ENCODE data around the gene CACNA1F.

CACNA1F gene

GRCh38 chrX:49199906-49200771, 33.0 kb downstream of the CACNA1F start, which contains the start of gene SYP:
TSS of gene SYP (minus strand) at chrX:49200193. CDS start at chrX:49200186, 7 bp downstream.
- in situ Hi-C loops (cut with MboI; ENCODE audit: low sequenced_read_pairs) = no loop called here

GRCh38 chrX:49199315-49199595, 33.9 kb downstream of the CACNA1F start:
- in situ Hi-C loops (cut with MboI; ENCODE audit: low sequenced_read_pairs) = no loop called here

GRCh38 chrX:49198540-49199314, 34.4 kb downstream of the CACNA1F start:
- in situ Hi-C loops (cut with MboI; ENCODE audit: low sequenced_read_pairs) = no loop called here

DNA sequence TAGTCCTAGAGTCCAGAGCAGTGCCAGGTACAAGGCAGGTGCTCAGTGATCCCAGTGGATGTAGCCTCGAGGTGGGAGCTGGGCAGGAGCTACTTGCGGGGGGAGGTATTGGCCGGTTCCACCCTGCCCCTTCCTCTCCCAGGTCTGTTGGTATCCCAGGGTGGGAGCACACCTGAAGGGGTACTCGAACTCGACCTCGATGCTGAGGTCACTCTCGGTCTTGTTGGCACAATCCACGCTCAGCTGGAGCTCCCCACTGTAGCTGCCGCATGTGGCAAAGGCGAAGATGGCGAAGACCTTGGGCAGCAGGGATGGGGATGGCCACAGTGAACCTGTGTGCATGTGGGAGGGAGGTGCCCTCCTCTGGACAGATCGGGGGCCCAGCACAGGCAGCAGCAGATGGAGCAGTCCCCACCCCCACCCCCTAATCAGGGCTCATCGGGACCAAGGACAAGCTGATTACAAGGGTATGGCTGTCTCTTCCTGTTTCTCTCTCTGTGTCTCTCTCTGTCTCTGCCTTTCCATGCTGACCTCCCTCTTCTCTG, 35.5 kb downstream of the CACNA1F start:
- in situ Hi-C loops (cut with MboI; ENCODE audit: low sequenced_read_pairs) = no loop called here

DNA sequence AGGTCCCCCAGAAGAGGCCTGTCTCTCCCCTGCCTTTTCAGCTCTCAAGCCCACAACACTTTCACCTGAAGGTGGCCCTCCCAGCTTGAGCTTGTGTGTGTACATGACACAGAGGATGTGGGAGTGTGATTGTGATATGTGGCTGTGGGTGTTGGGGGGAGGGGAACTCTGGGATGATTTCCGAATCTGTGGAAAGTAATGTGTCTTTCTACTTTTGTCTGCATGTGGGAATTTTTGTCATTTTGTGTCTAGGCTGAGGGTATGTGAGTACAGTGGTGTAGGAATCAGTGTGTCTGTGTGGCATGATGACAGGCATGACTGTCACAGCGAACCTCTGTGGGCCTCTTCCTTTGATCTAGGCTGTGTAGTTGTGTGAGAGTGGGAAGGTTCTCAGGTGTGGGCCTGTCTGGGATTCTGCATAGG, 39.6 kb downstream of the CACNA1F start:
- in situ Hi-C loops (cut with MboI; ENCODE audit: low sequenced_read_pairs) = no loop called here

GRCh38 chrX:49192722-49193328, 40.3 kb downstream of the CACNA1F start:
- in situ Hi-C loops (cut with MboI; ENCODE audit: low sequenced_read_pairs) = no loop called here

GRCh38 chrX:49191574-49192011, 41.5 kb downstream of the CACNA1F start:
- in situ Hi-C loops (cut with MboI; ENCODE audit: low sequenced_read_pairs) = no loop called here

DNA sequence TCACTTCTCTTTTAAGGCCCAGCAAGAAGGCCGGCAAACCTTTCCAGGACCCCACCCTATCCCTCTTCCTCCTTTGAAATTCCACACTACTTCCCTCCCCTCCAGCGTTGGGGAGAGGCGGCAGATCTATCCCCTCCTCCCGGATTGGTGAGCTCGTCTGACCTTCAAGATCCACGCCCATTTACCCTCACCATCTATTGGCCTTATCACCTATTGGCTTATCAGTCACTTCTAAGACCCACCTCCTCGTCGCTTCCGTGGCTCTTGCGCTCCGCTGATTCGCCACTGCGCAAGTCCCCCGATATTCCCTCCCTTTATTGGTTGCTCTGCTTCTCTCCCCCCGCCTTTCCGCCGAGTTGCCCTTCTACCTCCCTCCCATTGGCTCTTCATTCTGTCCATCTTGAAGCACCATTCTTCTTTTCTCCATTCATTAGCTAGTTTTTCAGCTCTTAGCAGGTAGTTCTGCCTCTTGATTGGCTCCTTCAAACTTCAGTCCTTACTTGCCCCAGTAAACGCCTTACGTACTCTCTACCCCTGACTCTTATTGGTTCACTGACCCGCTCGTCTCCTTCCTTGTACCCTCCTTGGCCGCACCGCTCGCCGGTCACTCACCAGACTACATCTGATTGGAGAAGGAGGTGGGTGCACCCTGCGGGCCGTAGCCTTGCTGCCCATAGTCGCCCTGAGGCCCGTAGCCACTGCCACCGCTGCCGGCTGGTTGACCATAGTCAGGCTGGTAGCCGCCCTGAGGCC, 42.1 kb downstream of the CACNA1F start:
- in situ Hi-C loops (cut with MboI; ENCODE audit: low sequenced_read_pairs) = no loop called here

DNA sequence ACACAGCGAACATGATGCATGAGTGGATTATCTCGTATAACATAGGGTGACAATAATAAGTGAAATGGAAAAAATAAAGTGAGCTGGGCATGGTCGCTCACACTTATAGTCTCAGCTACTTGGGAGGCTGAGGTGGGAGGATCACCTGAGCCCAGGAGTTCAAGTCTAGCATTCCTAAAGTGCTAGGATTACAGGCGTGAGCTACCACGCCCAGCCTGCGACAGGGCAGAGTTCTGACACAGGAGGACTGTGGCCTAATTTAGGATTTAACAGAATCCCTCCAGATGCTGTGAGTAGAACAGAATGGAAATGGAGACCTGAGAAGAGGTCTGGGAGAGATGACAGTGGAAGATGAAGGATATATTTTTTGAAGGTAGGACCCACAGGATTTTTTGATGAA, 43.5 kb downstream of the CACNA1F start:
- in situ Hi-C loops (cut with MboI; ENCODE audit: low sequenced_read_pairs) = no loop called here

- in situ Hi-C loops (cut with MboI; ENCODE audit: low sequenced_read_pairs) = no loop called here
Observed at GRCh38 chrX:49188468-49189076, 44.6 kb downstream of the CACNA1F start.

- in situ Hi-C loops (cut with MboI; ENCODE audit: low sequenced_read_pairs) = no loop called here
Observed at GRCh38 chrX:49187526-49187925, 45.6 kb downstream of the CACNA1F start.

GRCh38 chrX:49187028-49187394, 46.1 kb downstream of the CACNA1F start:
- in situ Hi-C loops (cut with MboI; ENCODE audit: low sequenced_read_pairs) = no loop called here

DNA sequence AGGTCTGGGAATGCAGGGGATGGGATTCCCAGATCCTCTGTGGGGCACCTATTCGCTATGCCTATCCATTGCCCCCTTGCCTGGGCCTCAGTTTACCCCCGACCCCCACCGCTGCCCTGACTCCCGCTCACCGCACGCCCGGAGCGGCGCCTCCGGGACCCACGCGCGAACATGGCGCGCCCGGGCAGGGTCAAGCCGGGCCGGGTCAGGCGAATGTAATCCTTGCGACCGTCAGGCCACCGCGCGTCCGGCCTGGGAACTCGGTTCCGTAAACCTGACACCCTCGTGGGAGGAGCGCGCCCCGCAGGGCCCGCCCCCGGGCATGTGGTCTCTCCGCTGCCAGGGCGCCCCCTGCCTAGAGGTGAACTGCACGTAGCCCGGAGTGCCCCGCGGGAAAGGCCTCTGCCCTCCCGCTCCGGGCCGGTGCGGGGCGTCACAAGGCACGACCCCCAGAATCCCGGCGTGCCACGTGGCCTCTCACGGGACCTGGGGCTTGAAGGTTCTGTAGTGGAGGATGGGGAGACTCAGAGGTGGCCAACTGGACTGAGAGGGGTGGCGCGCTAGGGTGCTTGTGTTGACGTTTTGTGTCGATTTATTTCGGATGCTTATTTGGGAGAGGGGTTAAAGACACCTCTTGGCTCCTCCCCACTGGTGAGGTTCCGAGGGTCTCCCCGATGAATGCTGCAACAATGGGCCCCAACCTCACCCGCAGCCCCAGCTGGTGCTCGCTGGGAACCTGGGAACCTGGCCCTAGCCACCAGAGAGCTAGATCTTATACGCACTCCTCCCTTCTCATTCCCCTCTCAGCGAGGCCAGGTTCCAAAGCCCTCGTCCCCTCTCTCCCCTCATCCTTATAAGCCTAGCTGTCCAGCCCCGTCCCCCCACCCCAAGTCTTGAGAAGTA, 46.8 kb downstream of the CACNA1F start, which contains the start of gene PRICKLE3:
Gene PRICKLE3 (minus strand): TSS at position 249 of the 903 bp plus-strand sequence. CDS start 76 bp downstream, at position 173.
- in situ Hi-C loops (cut with MboI; ENCODE audit: low sequenced_read_pairs) = no loop called here

- in situ Hi-C loops (cut with MboI; ENCODE audit: low sequenced_read_pairs) = no loop called here
Observed at GRCh38 chrX:49184294-49185281, 48.6 kb downstream of the CACNA1F start.

- in situ Hi-C loops (cut with MboI; ENCODE audit: low sequenced_read_pairs) = no loop called here
Observed at GRCh38 chrX:49183701-49184281, 49.3 kb downstream of the CACNA1F start.

DNA sequence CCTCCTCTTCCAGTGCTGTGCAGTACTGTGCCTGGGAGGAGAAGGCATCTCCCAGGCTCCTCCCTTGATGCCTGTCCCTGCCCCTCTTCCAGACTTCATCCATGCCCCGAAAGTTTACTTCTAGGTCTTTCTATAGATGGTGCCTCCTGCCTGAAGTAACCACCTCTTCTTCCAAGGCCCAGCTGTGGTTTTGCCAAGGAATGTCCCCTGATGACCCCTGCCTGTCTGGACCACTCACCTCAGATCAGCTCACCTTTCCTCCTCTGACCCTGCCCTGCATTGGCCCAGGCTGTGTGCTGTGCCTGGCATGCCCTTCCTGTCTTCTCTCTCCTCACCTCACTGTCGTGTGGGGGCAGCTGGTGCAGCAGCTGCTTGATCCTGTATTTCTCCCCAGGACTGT, 53.8 kb downstream of the CACNA1F start:
- in situ Hi-C loops (cut with MboI; ENCODE audit: low sequenced_read_pairs) = no loop called here

- in situ Hi-C loops (cut with MboI; ENCODE audit: low sequenced_read_pairs) = no loop called here
Observed at GRCh38 chrX:49178537-49178936, 54.6 kb downstream of the CACNA1F start.

All from HL-60/S4 (cell line).